SK-N-SH (cell line): ENCODE measurements around the gene SSTR5. TPM values are rescaled to one million over a fixed set of nuclear protein-coding genes. Genes with fewer than 3 reads are reported as not detected.

ENCODE experiments used
- CTCF ChIA-PET: fragments of 300-600, 350-600 bp; formaldehyde crosslinking; extraction: SDS; loops from one replicate; lab custom pipeline; 2021; lab: Yijun Ruan, JAX
- POLR2A ChIA-PET: fragments of 350-600 bp; sonication (Branson Sonifier 250); formaldehyde crosslinking; extraction: SDS; loops from one replicate; lab custom pipeline; 2020; ENCODE audit warnings: antibody characterized with exemption, inconsistent platforms; lab: Yijun Ruan, JAX
- DNase-seq: peaks from one replicate; pipeline ENCODE4 v3.0.0; 2012
- H2AFZ ChIP-seq: fragments of 200-600 bp; sonication (generic); 2 replicates; pipeline ENCODE4 v1.8.1; 2016; ENCODE audit warnings: antibody characterized with exemption, mild to moderate bottlenecking, low read depth
- H3F3A ChIP-seq: fragments of 200-600 bp; sonication (generic); replicated peaks from 2 replicates; pipeline ENCODE3; 2016; ENCODE audit warnings: antibody characterized with exemption, mild to moderate bottlenecking; ENCODE audit not compliant: insufficient read depth
- H3K27ac ChIP-seq, 2 experiments: fragments of 200-500 bp in 1 of 2; fragments of 200-600 bp in 1 of 2; sonication (Bioruptor generic) in 1 of 2; sonication (generic), shearing (Covaris generic) in 1 of 2; 2 replicates each; pipeline versions ENCODE4 v1.5.1 to v1.6.1; 2014 to 2016; ENCODE audit warnings: low read depth in 2 of 2, inconsistent platforms in 1 of 2, low read length in 1 of 2, mild to moderate bottlenecking in 1 of 2, mixed read lengths in 1 of 2
- H3K27me3 ChIP-seq: fragments of 200-600 bp; sonication (generic), shearing (Covaris generic); 2 replicates; pipeline ENCODE4 v1.6.1; 2016; ENCODE audit warnings: mixed run types; ENCODE audit not compliant: insufficient read depth
- H3K36me3 ChIP-seq, 2 experiments: fragments of 200-500 bp in 1 of 2; fragments of 200-600 bp in 1 of 2; sonication (Bioruptor generic) in 1 of 2; sonication (generic) in 1 of 2; replicated peaks in 1 of 2; 2 replicates each; pipeline versions ENCODE3 to v1.5.1; 2014 to 2016; ENCODE audit warnings: low read length in 1 of 2, mild to moderate bottlenecking in 1 of 2; ENCODE audit not compliant: insufficient read depth in 2 of 2, control insufficient read depth in 1 of 2
- H3K4me1 ChIP-seq, 2 experiments: fragments of 200-500 bp in 1 of 2; fragments of 200-600 bp in 1 of 2; sonication (Bioruptor generic) in 1 of 2; sonication (generic), shearing (Covaris generic) in 1 of 2; 2 replicates each; pipeline versions ENCODE4 v1.5.1 to v1.6.1; 2014 to 2016; ENCODE audit warnings: low read depth in 1 of 2, low read length in 1 of 2, mixed run types in 1 of 2; ENCODE audit not compliant: insufficient read depth in 2 of 2, control insufficient read depth in 1 of 2
- H3K4me2 ChIP-seq: fragments of 200-600 bp; sonication (generic), shearing (Covaris generic); 2 replicates; pipeline ENCODE4 v1.6.1; 2017; ENCODE audit warnings: mixed run types
- H3K4me3 ChIP-seq, 2 experiments: fragments of 200-500 bp in 1 of 2; fragments of 200-600 bp in 1 of 2; sonication (Bioruptor generic) in 1 of 2; sonication (generic), shearing (Covaris generic) in 1 of 2; 2 replicates each; pipeline versions ENCODE4 v1.5.1 to v1.8.1; 2014 to 2016; ENCODE audit warnings: low read depth in 2 of 2, inconsistent platforms in 1 of 2, low read length in 1 of 2, mild to moderate bottlenecking in 1 of 2, mixed read lengths in 1 of 2, moderate library complexity in 1 of 2
- H3K79me2 ChIP-seq: fragments of 200-600 bp; sonication (generic); 2 replicates; pipeline ENCODE4 v1.8.1; 2017; ENCODE audit warnings: mild to moderate bottlenecking; ENCODE audit not compliant: insufficient read depth
- H3K9ac ChIP-seq: fragments of 200-600 bp; sonication (generic); 2 replicates; pipeline ENCODE4 v1.6.1; 2017; ENCODE audit warnings: mixed run types
- H3K9me2 ChIP-seq: fragments of 200-600 bp; sonication (generic); 2 replicates; pipeline ENCODE4 v1.6.1; 2017; ENCODE audit warnings: mixed run types
- H3K9me3 ChIP-seq: fragments of 200-600 bp; sonication (generic); 2 replicates; pipeline ENCODE4 v1.6.1; 2017; ENCODE audit warnings: mixed run types, mild to moderate bottlenecking, moderate library complexity
- H4K20me1 ChIP-seq: fragments of 200-600 bp; sonication (generic); 2 replicates; pipeline ENCODE4 v1.6.1; 2017; ENCODE audit warnings: mild to moderate bottlenecking, mixed run types; ENCODE audit not compliant: insufficient read depth
- CHD2 ChIP-seq: fragments of 150-350 bp; IDR thresholded peaks from 2 replicates; pipeline ENCODE4 v1.6.1; 2018; ENCODE audit warnings: low read length; ENCODE audit not compliant: partially characterized antibody
- ELF1 ChIP-seq: IDR thresholded peaks from 2 replicates; pipeline ENCODE4 v1.4.0; 2012
- FOSL2 ChIP-seq: IDR thresholded peaks from 2 replicates; pipeline ENCODE4 v1.4.0; 2012; ENCODE audit warnings: low read depth, mild to moderate bottlenecking, moderate library complexity, borderline replicate concordance
- FOXJ3 ChIP-seq: sonication (generic); formaldehyde crosslinking; IDR thresholded peaks from 2 replicates; pipeline ENCODE4 v1.5.1; 2020; ENCODE audit warnings: mild to moderate bottlenecking, missing genetic modification reagents
- FOXM1 ChIP-seq: IDR thresholded peaks from 2 replicates; pipeline ENCODE4 v1.4.0; 2012; ENCODE audit warnings: low read depth, mild to moderate bottlenecking
- GABPA ChIP-seq: IDR thresholded peaks from 2 replicates; pipeline ENCODE4 v1.4.0; 2012; ENCODE audit warnings: low read depth, mild to moderate bottlenecking
- IRF3 ChIP-seq: fragments of 150-350 bp; IDR thresholded peaks from 2 replicates; pipeline ENCODE4 v1.6.1; 2016; ENCODE audit warnings: mild to moderate bottlenecking, low read depth, low read length
- MEF2A ChIP-seq: IDR thresholded peaks from 2 replicates; pipeline ENCODE4 v1.4.0; 2012; ENCODE audit warnings: low read depth, borderline replicate concordance
- NFIC ChIP-seq: IDR thresholded peaks from 2 replicates; pipeline ENCODE4 v1.4.0; 2012; ENCODE audit warnings: borderline replicate concordance
- PBX3 ChIP-seq: IDR thresholded peaks from 2 replicates; pipeline ENCODE4; 2012
- POLR2AphosphoS5 ChIP-seq: IDR thresholded peaks from 2 replicates; pipeline ENCODE4 v1.6.1; 2012; ENCODE audit warnings: low read depth, low read length
- RAD21 ChIP-seq: IDR thresholded peaks from 2 replicates; pipeline ENCODE4 v1.6.1; 2012; ENCODE audit warnings: mild to moderate bottlenecking, low read length
- RCOR1 ChIP-seq: fragments of 150-350 bp; IDR thresholded peaks from 2 replicates; pipeline ENCODE4 v1.6.1; 2017; ENCODE audit warnings: antibody characterized with exemption, low read length
- REST ChIP-seq: IDR thresholded peaks from 2 replicates; pipeline ENCODE4 v1.6.1; 2012; ENCODE audit warnings: mild to moderate bottlenecking, low read depth, low read length, moderate library complexity
- RXRA ChIP-seq: IDR thresholded peaks from 2 replicates; pipeline ENCODE4 v1.4.0; 2012; ENCODE audit warnings: low read depth, mild to moderate bottlenecking, borderline replicate concordance
- TAF1 ChIP-seq: IDR thresholded peaks from 2 replicates; pipeline ENCODE4 v1.6.1; 2012; ENCODE audit warnings: low read depth, mild to moderate bottlenecking, low read length, moderate library complexity, borderline replicate concordance
- TCF12 ChIP-seq: IDR thresholded peaks from 2 replicates; pipeline ENCODE4 v1.4.0; 2012
- TEAD4 ChIP-seq: IDR thresholded peaks from 2 replicates; pipeline ENCODE4 v1.4.0; 2012; ENCODE audit warnings: mild to moderate bottlenecking, borderline replicate concordance; ENCODE audit not compliant: insufficient read depth
- WGBS: methylation state at CpG from one replicate; pipeline ENCODE4 v1.1.6; 2017; ENCODE audit warnings: low lambda C conversion rate; 5-methylcytosine and 5-hydroxymethylcytosine counted together
- polyA plus RNA-seq, 3 experiments: library from polyadenylated mRNA; depleted of rRNA; stranded (reverse); fragments of >200 nt; gene quantifications; 2 replicates each; pipeline ENCODE4 v1.2.3, GENCODE V29; 2012
- TF ChIP-seq, protein P1 (sequence below): fragments of 150-350 bp; IDR thresholded peaks from 2 replicates; pipeline ENCODE4 v1.6.1; 2017; ENCODE audit warnings: antibody characterized with exemption, low read length, low read depth, borderline replicate concordance
- TF ChIP-seq, protein P2 (sequence below): IDR thresholded peaks from 2 replicates; pipeline ENCODE4 v1.4.0; 2012; ENCODE audit warnings: low read depth, borderline replicate concordance

Gene SSTR5
- not detected in 2 replicates for polyA plus RNA-seq (2012; rRNA removed)
- 0.01 TPM in 1 of 2 replicates, not detected in the other for polyA plus RNA-seq (2012; cell fraction: cytosol; rRNA removed)
- not detected in 2 replicates for polyA plus RNA-seq (2012; cell fraction: nucleus; rRNA removed)

GRCh38 chr16:1072526-1073261, at the start of gene SSTR5:
SSTR5 (plus strand) TSS chr16:1072747; CDS start chr16:1078869, 6,122 bp downstream.
- H3K4me3 ChIP-seq: no peak within 1 kb of the TSS
- H3K9me2 ChIP-seq: no peaks in the 10 kb centered on the region
- no peaks in the 10 kb centered on the region for H3K79me2 ChIP-seq
- peaks cover 89% of the 10 kb centered on the region for H3K27me3 ChIP-seq
- no peak within 1 kb of the TSS for H3K4me2 ChIP-seq
- no peak within 1 kb of the TSS for H3K9ac ChIP-seq
- no peaks in the 10 kb centered on the region for H3K9me3 ChIP-seq
- no peak for DNase-seq
- no peak within 1 kb of the TSS for H2AFZ ChIP-seq
- no peaks in the 10 kb centered on the region for H3K36me3 ChIP-seq
- peaks cover 4% of the 10 kb centered on the region for H3F3A ChIP-seq
- ChIA-PET POLR2A (interaction anchor here (0.7 kb wide), 1 partner anchor 8 kb away, joined by 3 read pairs; no protein-coding TSS in a partner anchor), CTCF (interaction anchor here (1.2 to 3.0 kb wide), 2 partner anchors 11 to 15 kb away, joined by 4 to 9 read pairs; no protein-coding TSS in a partner anchor)
- TF ChIP-seq ELF1: no peak
- TF ChIP-seq CHD2: no peak
- TF ChIP-seq, protein P1, sequence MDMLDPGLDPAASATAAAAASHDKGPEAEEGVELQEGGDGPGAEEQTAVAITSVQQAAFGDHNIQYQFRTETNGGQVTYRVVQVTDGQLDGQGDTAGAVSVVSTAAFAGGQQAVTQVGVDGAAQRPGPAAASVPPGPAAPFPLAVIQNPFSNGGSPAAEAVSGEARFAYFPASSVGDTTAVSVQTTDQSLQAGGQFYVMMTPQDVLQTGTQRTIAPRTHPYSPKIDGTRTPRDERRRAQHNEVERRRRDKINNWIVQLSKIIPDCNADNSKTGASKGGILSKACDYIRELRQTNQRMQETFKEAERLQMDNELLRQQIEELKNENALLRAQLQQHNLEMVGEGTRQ: no peak
- TF ChIP-seq TCF12: no peak
- TF ChIP-seq FOXM1: no peak
- TF ChIP-seq POLR2AphosphoS5: no peak
- TF ChIP-seq RCOR1: no peak
- no peak for TF ChIP-seq PBX3
- TF ChIP-seq IRF3: no peak
- TF ChIP-seq TAF1: no peak
- TF ChIP-seq REST: no peak
- no peak for TF ChIP-seq GABPA
- TF ChIP-seq FOXJ3 (CRISPR knock-in tag): no peak
- TF ChIP-seq FOSL2: no peak
- TF ChIP-seq TEAD4: no peak
- no peak for TF ChIP-seq RXRA
- no peak for TF ChIP-seq MEF2A
- TF ChIP-seq, protein P2, sequence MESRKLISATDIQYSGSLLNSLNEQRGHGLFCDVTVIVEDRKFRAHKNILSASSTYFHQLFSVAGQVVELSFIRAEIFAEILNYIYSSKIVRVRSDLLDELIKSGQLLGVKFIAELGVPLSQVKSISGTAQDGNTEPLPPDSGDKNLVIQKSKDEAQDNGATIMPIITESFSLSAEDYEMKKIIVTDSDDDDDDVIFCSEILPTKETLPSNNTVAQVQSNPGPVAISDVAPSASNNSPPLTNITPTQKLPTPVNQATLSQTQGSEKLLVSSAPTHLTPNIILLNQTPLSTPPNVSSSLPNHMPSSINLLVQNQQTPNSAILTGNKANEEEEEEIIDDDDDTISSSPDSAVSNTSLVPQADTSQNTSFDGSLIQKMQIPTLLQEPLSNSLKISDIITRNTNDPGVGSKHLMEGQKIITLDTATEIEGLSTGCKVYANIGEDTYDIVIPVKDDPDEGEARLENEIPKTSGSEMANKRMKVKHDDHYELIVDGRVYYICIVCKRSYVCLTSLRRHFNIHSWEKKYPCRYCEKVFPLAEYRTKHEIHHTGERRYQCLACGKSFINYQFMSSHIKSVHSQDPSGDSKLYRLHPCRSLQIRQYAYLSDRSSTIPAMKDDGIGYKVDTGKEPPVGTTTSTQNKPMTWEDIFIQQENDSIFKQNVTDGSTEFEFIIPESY: no peak
- no peak for TF ChIP-seq NFIC
- no peak for TF ChIP-seq RAD21
- H4K20me1 ChIP-seq: peaks cover 8% of the 10 kb centered on the region; the same call in 1 of the 2 replicates
- 14% methylated on average over 19 of the region's 59 CpGs for WGBS
- H3K4me1 ChIP-seq: no peaks in the 10 kb centered on the region
- H3K27ac ChIP-seq: no peak within 1 kb of the TSS
